GM13976 (cell line): ENCODE results near the gene TMCO4.
"Not testable (repeated sequence)": the region's sequence is repeated elsewhere in the genome, so short reads cannot be mapped to it uniquely, and the experiment has no call there.

ENCODE experiments used
- DNase-seq: peaks from one replicate; pipeline ENCODE4 v3.0.0; 2012; ENCODE audit warnings: low spot score
- CTCF ChIP-seq: IDR thresholded peaks from 2 replicates; pipeline ENCODE4 v1.5.1; 2012; ENCODE audit warnings: borderline replicate concordance, mild to moderate bottlenecking; ENCODE audit not compliant: insufficient read depth; ENCODE audit errors: extremely low read depth, missing control alignments, control extremely low read depth
- in situ Hi-C: fragments of 300-500 bp; cut with MboI; formaldehyde crosslinking; loops from one replicate; pipeline ENCODE4 v1.12.0; 2022; ENCODE audit warnings: low sequenced_read_pairs, mixed read lengths, inconsistent platforms; ENCODE audit not compliant: unreplicated experiment

The TMCO4 gene

GRCh38 chr1:19819701-19820100 lies 20.0 kb upstream of the TMCO4 start:
- DNase-seq, result no peak
- in situ Hi-C loops, result no loop called here
- no peak for TF ChIP-seq CTCF

DNA sequence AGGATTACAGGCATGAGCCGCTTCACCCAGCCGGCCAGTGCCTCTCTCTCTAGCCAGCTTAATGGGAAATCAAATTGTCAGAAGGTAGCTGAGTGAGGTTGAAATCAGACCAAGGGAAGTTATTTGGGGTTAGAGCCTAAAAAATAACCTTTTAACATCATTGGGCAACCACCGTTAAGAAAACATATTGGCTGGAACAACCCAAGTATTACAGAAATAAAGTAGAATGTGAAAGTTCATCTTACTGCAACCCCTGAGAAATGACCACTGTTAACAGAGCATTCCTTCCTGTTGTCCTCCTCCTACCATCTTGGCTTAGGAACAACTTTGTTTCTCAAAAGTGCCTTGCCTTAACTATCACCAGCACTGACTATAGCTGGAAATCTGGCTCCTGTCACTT lies 18.6 kb upstream of the TMCO4 start:
- DNase-seq, result no peak
- in situ Hi-C loops, result no loop called here
- no peak for TF ChIP-seq CTCF

- no peak for TF ChIP-seq CTCF
- no peak for DNase-seq
- in situ Hi-C loops, result no loop called here
Observed at GRCh38 chr1:19817160-19817559, 17.4 kb upstream of the TMCO4 start.

DNA sequence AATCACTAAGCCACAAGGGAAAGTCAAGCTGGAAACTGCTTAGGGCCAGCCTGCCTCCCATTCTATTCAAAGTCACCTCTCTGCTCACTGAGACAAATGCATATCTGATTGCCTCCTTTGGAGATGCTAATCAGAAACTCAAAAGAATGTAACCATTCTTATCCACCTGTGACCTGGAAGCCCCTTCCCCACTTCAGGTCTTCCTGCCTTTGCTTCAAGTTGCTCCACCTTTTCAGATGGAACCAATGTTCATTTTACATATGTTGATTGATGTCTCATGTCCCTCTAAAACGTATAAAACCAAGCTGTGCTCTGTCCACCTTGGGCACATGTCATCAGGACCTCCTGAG lies 17.0 kb upstream of the TMCO4 start:
- DNase-seq, in situ Hi-C loops: not testable (repeated sequence)

DNA sequence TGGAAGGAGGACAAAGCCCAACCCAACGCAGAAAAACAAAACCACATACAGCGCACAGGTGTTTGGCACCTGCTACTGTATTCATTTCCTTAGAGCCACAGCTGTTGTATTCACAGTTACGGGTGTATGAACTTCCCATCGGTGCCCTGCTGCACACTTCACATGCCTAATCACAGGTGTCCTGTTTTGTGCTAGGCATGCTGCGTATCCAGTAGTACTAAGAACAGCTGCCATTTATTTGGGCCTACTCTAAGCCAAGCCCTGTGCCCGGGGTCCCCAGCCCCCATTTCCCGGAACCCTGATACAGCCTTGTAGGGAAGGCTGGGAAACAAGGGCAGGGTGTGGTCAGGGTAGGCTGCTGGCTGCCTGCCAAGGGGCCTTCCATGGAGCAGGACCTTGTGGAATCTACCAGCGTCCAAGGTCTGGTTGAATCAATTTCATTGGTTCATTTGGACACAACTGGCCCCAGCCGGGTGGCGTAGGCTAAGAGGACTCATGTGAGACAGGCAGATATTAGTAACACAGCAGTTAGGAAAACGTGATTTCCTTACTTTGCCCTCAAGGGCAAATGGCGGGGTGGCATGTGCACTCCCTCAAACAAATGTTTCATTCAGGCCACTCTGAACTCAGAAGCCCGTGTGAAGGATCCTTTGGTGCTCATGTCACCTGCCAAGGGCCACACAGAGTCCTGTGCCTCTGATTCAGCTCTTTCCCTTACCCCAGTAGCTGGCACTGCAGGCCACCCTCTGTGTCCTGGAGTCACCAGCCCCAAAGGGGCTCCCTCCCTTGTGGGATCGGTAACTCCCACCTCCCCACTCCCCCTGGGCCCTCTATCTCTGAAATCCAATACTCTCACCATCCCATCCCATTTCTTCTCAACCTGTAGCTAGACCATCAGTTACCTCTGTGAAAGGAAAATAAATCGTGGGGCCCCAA lies 16.4 kb upstream of the TMCO4 start:
- DNase-seq, result no peak
- TF ChIP-seq CTCF, result no peak
- in situ Hi-C loops, result no loop called here

DNA sequence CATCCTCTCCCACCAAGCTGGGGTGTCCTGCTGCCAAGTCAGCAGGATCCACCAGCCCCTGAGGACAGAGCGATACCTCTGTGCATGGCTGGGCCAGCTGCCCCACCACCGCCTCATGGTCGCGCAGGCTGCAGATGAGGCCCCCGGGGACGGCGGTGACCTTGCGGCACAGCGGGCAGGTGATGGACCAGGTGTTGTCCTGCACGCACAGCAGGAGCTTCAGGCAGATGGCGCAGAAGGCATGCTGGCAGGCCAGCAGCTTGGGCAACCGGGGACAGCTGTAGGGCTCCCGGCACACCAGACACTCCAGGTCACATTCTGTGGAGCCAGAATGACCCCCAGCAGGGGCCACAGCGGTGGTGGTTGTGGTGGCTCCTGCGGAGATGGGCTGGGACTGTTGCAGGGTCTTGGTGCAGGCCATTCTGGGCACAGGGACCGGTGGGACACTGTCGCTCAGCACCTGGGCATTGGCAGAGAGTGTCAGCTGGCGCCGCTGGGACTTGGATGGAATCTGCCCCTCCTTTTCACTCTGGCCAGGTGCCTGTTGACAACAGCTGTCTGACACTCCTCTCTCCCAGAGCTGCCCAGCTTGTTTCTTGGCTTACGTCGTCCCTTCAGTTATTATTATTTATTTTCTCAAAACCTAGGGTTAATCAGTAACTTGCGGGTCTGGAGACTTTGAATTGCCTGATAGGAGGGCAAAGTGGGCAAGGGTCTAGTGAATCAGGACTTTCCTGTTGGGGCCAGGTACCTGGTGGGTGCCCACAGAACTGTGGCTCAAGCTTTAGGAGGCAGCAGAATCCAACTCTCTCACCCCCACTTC lies 15.2 kb upstream of the TMCO4 start, which contains the start of gene RNF186:
Gene RNF186 (minus strand): TSS at position 603 of the 823 bp plus-strand sequence. CDS start 182 bp downstream, at position 421.
- TF ChIP-seq CTCF, result no peak
- DNase-seq, result no peak

GRCh38 chr1:19814244-19814661 lies 14.5 kb upstream of the TMCO4 start:
- in situ Hi-C loops, result no loop called here
- no peak for DNase-seq
- no peak for TF ChIP-seq CTCF

More for the DNA sequence above, 15.2 kb upstream of the TMCO4 start, which contains the start of gene RNF186:
- in situ Hi-C loops, result no loop called here
